GM12878 (cell line): ENCODE data around the gene PRPF40B. TPM values are rescaled to one million over a fixed set of nuclear protein-coding genes. Genes with fewer than 3 reads are reported as not detected.

ENCODE experiments used
- ATAC-seq: fragments of 200-7000 bp; cut with Tn5 transposase; 3 replicates; pipeline ENCODE4 v1.9.1; 2020; ENCODE audit warnings: mild to moderate bottlenecking, moderate library complexity
- BruUV-seq: library from RNA; stranded (reverse); fragments of 400-500 nt; replicated peaks from 2 replicates; lab custom pipeline; 2021; lab: Mats Ljungman, UMichigan
- CTCF ChIA-PET: fragments of 300-600 bp; sonication (Branson Sonifier 250); formaldehyde crosslinking; extraction: SDS; loops from one replicate; lab custom pipeline; 2021; ENCODE audit warnings: inconsistent platforms; lab: Yijun Ruan, JAX
- POLR2A ChIA-PET: fragments of 350-600 bp; formaldehyde crosslinking; extraction: SDS; loops from one replicate; lab custom pipeline; 2021; ENCODE audit warnings: inconsistent platforms; lab: Charles Lee
- RAD21 ChIA-PET: fragments of 300-600 bp; sonication (Branson Sonifier 250); formaldehyde crosslinking; loops from one replicate; lab custom pipeline; 2023; ENCODE audit warnings: antibody characterized with exemption; ENCODE audit not compliant: unreplicated experiment; lab: Charles Lee
- SMC1A ChIA-PET: fragments of 300-600 bp; sonication (Branson Sonifier 250); formaldehyde crosslinking; loops from one replicate; lab custom pipeline; 2023; ENCODE audit not compliant: unreplicated experiment, uncharacterized antibody; lab: Charles Lee
- DNase-seq: peaks from one replicate; pipeline ENCODE4 v3.0.0-alpha.2; 2011; ENCODE audit warnings: low read depth, low spot score
- FAIRE-seq: peaks from 3 replicates; lab custom pipeline; 2011; peaks lifted over from hg19 to GRCh38; lab: Jason Lieb, UNC
- H2AFZ ChIP-seq: 2 replicates; pipeline ENCODE4 v1.6.0; 2011; ENCODE audit warnings: low read depth, low read length, control low read depth; ENCODE audit not compliant: control insufficient read depth
- H3K27ac ChIP-seq: 2 replicates; pipeline ENCODE4 v1.5.1; 2011; ENCODE audit warnings: control low read depth; ENCODE audit not compliant: control insufficient read depth, insufficient read depth
- H3K27me3 ChIP-seq, 2 experiments: replicated peaks in 1 of 2; 2 replicates each; pipeline versions ENCODE4 v1.6.0 to v1.6.1; 2011; ENCODE audit warnings: low read length in 1 of 2; ENCODE audit not compliant: control insufficient read depth in 2 of 2, insufficient read depth in 2 of 2
- H3K36me3 ChIP-seq, 2 experiments: 2 replicates each; pipeline ENCODE4 v1.5.1; 2011; ENCODE audit warnings: low read length in 1 of 2; ENCODE audit not compliant: control insufficient read depth in 2 of 2, insufficient read depth in 2 of 2
- H3K4me1 ChIP-seq: 2 replicates; pipeline ENCODE4 v1.6.1; 2011; ENCODE audit warnings: mild to moderate bottlenecking, low read length, moderate library complexity, mixed read lengths; ENCODE audit not compliant: control insufficient read depth, insufficient read depth
- H3K4me2 ChIP-seq: 2 replicates; pipeline ENCODE4 v1.6.0; 2011; ENCODE audit warnings: control low read depth; ENCODE audit not compliant: control insufficient read depth, insufficient read depth
- H3K4me3 ChIP-seq: fragments of 200-600 bp; sonication (generic); 2 replicates; pipeline ENCODE4 v1.5.1; 2016
- H3K79me2 ChIP-seq: 2 replicates; pipeline ENCODE4 v1.6.0; 2011; ENCODE audit warnings: low read length; ENCODE audit not compliant: control insufficient read depth, insufficient read depth
- H3K9ac ChIP-seq: 2 replicates; pipeline ENCODE4 v1.8.0; 2011; ENCODE audit warnings: low read length, control low read depth, mixed read lengths; ENCODE audit not compliant: control insufficient read depth, insufficient read depth
- H3K9me3 ChIP-seq: replicated peaks from 3 replicates; pipeline ENCODE4 v1.5.1; 2011; ENCODE audit warnings: mild to moderate bottlenecking, low read length; ENCODE audit not compliant: control insufficient read depth, insufficient read depth
- H4K20me1 ChIP-seq: 2 replicates; pipeline ENCODE4 v1.6.0; 2011; ENCODE audit not compliant: control insufficient read depth, insufficient read depth
- IKZF1 ChIP-seq: fragments of 450-650 bp; conservative IDR thresholded peaks from 2 replicates; pipeline ENCODE4 v1.6.1; 2017; ENCODE audit warnings: antibody characterized with exemption, mild to moderate bottlenecking
- JUND ChIP-seq: IDR thresholded peaks from 2 replicates; pipeline ENCODE4 v1.6.1; 2012; ENCODE audit warnings: low read depth, mild to moderate bottlenecking, low read length, improper control_type of control experiment, moderate library complexity
- WGBS: methylation state at CpG from one replicate; pipeline ENCODE4 v1.1.6; 2016; ENCODE audit warnings: low lambda C conversion rate; ENCODE audit not compliant: insufficient replicate concordance, insufficient coverage; ENCODE audit errors: missing lambda C conversion rate; 5-methylcytosine and 5-hydroxymethylcytosine counted together
- in situ Hi-C: fragments of 300-500 bp; cut with MboI; formaldehyde crosslinking; loops from 9 replicates; pipeline ENCODE4 v1.14.3; 2018; ENCODE audit warnings: mixed read lengths
- intact Hi-C: fragments of 100-400 bp; cut with micrococcal nuclease; formaldehyde crosslinking; loops from one replicate; pipeline ENCODE4 v1.14.2; 2022; ENCODE audit not compliant: unreplicated experiment
- polyA plus RNA-seq, 11 experiments: library from polyadenylated mRNA; depleted of rRNA in 4 of 11; unstranded in 6 of 11; stranded (reverse) in 5 of 11; fragments of >200 nt; fragmentation: Nextera tagmentation in 4 of 11; fragmentation: Illumina TruSeq in 1 of 11; extraction: Ambion mirVana in 4 of 11; extraction: Trizol in 1 of 11; gene quantifications; 1 replicate in 1 of 11; 2 replicates in 10 of 11; pipeline versions ENCODE4 v1.2.1 to v1.2.3, GENCODE V29; 2011 to 2016; ENCODE audit warnings: inconsistent platforms in 2 of 11, missing spikeins in 2 of 11, low read depth in 1 of 11
- total RNA-seq, 4 experiments: library from RNA; depleted of rRNA in 3 of 4; stranded (reverse); fragments of >200 nt in 3 of 4; fragmentation: Illumina TruSeq in 1 of 4; extraction: Trizol in 1 of 4; gene quantifications; 2 replicates each; pipeline versions ENCODE4 v1.2.1 to v1.2.3, GENCODE V29; 2013 to 2021
- TF ChIP-seq, protein P1 (sequence below): fragments of 450-650 bp; IDR thresholded peaks from 2 replicates; pipeline ENCODE4 v1.6.1; 2017; ENCODE audit warnings: mild to moderate bottlenecking, moderate library complexity

Gene PRPF40B
- total and polyA plus RNA-seq, 10 of the 15 experiments (the other 5 are each of a cell fraction or from before 2014, with no cell fraction given): 0.31 to 17.9 (median 7.3) TPM

DNA sequence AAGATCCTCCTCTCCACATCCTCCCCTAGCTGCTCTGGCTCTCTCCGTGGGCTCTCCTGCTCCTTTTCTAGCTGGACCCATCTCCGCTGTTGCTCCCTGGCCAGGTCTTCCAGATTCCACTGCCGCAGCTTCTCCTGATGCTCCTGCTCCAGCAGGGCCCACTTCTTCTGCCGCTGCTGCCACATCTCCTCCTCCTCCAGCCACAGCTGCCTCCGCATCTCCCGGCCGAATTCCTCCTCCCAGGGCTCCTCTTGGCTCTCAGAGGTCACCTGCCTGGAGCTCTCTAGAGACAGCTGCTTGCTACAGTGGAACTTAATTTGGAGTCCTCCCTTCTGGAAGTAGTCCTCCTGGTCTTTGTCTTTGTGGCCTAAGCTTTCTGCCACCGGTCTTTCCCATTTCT lies 23.4 kb upstream of the PRPF40B start (continued):
- TF ChIP-seq, protein P1, sequence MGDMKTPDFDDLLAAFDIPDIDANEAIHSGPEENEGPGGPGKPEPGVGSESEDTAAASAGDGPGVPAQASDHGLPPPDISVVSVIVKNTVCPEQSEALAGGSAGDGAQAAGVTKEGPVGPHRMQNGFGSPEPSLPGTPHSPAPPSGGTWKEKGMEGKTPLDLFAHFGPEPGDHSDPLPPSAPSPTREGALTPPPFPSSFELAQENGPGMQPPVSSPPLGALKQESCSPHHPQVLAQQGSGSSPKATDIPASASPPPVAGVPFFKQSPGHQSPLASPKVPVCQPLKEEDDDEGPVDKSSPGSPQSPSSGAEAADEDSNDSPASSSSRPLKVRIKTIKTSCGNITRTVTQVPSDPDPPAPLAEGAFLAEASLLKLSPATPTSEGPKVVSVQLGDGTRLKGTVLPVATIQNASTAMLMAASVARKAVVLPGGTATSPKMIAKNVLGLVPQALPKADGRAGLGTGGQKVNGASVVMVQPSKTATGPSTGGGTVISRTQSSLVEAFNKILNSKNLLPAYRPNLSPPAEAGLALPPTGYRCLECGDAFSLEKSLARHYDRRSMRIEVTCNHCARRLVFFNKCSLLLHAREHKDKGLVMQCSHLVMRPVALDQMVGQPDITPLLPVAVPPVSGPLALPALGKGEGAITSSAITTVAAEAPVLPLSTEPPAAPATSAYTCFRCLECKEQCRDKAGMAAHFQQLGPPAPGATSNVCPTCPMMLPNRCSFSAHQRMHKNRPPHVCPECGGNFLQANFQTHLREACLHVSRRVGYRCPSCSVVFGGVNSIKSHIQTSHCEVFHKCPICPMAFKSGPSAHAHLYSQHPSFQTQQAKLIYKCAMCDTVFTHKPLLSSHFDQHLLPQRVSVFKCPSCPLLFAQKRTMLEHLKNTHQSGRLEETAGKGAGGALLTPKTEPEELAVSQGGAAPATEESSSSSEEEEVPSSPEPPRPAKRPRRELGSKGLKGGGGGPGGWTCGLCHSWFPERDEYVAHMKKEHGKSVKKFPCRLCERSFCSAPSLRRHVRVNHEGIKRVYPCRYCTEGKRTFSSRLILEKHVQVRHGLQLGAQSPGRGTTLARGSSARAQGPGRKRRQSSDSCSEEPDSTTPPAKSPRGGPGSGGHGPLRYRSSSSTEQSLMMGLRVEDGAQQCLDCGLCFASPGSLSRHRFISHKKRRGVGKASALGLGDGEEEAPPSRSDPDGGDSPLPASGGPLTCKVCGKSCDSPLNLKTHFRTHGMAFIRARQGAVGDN: no peak
- TF ChIP-seq JUND: no peak

DNA sequence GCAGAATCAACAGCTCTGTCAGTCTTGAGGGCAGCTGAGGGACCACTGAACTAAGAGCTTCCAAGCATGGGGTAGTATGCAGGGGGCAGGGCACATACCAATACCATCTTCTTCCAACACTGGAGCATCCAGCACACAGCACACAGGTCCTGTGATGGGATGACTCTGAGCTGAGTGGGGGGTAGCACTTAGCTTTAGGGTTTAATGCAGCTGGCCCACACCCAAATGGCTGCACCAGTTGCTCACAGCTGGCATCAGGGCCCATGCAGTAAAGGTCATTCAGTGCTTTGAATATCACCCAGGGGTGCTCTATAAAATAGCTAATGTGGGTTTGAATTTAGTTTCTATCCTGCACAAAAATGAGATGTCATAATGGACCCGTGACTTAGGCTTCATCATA lies 19.6 kb upstream of the PRPF40B start:
- no peak overlapping the region for H3K9ac ChIP-seq
- H3K4me2 ChIP-seq: no peak overlapping the region
- POLR2A ChIA-PET: no interaction called here
- no peak overlapping the region for H2AFZ ChIP-seq
- H3K4me3 ChIP-seq: no peak overlapping the region
- no peak for DNase-seq
- no peak for ATAC-seq
- intact Hi-C loops: no loop called here
- CTCF ChIA-PET: interaction anchor here (0.5 to 1.9 kb wide), 5 partner anchors 16 to 357 kb away, joined by 3 to 6 read pairs (median 5); no protein-coding TSS in a partner anchor
- in situ Hi-C loops: no loop called here
- TF ChIP-seq IKZF1: no peak
- TF ChIP-seq, all 136 proteins: peak for 0
- no peaks in the 10 kb centered on the region for H3K27me3 ChIP-seq
- WGBS: 100% methylated on average over 1 of the region's 1 CpG
- no peak overlapping the region for H3K27ac ChIP-seq
- FAIRE-seq: no peak
- ChIA-PET SMC1A (interaction anchor here (0.6 kb wide), 2 partner anchors 9 to 118 kb away, joined by 3 to 4 read pairs; no protein-coding TSS in a partner anchor), RAD21 (no interaction called here)
- H3K4me1 ChIP-seq: no peaks in the 10 kb centered on the region
- BruUV-seq: no TSS peak
- H3K79me2 ChIP-seq: no peaks in the 10 kb centered on the region
- H3K9me3 ChIP-seq: no peaks in the 10 kb centered on the region
- H3K36me3 ChIP-seq: no peaks in the 10 kb centered on the region
- no peaks in the 10 kb centered on the region for H4K20me1 ChIP-seq
